Measurements from ENCODE around the gene SEPTIN3.

DNA sequence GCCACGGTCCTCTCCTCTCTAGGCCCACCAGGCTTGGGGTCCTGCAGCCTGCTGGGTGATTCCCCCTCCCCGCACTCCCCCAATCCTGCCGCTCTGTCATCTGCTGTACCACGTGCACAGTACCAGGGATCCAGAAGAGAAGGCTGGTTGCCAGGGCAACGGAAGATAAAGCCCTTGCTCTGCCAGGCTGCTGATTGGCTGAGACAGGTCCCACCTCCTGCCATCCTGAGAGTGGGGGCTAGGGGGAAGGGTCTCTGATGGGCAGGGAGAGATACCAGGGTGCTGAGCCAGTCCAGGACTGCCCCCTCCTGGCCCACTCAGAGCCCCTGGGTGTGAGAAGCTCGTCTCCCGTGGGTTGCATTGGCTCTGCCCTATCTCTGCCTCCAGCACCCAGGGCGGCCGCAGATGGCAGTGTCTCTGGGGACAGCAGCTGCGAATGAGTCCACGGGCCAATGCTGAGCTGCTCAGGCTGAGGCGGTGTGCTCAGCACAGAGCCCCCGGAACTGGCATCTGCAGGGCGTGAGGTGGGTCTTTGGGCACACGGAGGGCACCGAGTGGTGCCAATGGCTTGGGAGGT is 17.3 kb upstream of the SEPTIN3 start, which contains the start of gene SMIM45:
- TF ChIP-seq, protein P1, sequence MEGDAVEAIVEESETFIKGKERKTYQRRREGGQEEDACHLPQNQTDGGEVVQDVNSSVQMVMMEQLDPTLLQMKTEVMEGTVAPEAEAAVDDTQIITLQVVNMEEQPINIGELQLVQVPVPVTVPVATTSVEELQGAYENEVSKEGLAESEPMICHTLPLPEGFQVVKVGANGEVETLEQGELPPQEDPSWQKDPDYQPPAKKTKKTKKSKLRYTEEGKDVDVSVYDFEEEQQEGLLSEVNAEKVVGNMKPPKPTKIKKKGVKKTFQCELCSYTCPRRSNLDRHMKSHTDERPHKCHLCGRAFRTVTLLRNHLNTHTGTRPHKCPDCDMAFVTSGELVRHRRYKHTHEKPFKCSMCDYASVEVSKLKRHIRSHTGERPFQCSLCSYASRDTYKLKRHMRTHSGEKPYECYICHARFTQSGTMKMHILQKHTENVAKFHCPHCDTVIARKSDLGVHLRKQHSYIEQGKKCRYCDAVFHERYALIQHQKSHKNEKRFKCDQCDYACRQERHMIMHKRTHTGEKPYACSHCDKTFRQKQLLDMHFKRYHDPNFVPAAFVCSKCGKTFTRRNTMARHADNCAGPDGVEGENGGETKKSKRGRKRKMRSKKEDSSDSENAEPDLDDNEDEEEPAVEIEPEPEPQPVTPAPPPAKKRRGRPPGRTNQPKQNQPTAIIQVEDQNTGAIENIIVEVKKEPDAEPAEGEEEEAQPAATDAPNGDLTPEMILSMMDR (conservative IDR thresholded peaks at IDR 0.05; ENCODE audit: low read depth, low read length), result no peak
- TF ChIP-seq EZH2 (IDR thresholded peaks at IDR 0.05; ENCODE audit: borderline replicate concordance, low read depth, low read length, poor library complexity, severe bottlenecking), result no peak

Measured in A673 (cell line).